CD4-positive, alpha-beta T cell treated with Interleukin-6 for 4 hours (primary cell): ENCODE measurements around the gene GRHPR.
"Not testable (repeated sequence)": the region's sequence is repeated elsewhere in the genome, so short reads cannot be mapped to it uniquely, and the experiment has no call there.

Experiments used
- DNase-seq: peaks from one replicate; pipeline ENCODE4 v3.0.0-alpha.2; 2020; ENCODE audit warnings: mixed read lengths

Gene GRHPR

DNA sequence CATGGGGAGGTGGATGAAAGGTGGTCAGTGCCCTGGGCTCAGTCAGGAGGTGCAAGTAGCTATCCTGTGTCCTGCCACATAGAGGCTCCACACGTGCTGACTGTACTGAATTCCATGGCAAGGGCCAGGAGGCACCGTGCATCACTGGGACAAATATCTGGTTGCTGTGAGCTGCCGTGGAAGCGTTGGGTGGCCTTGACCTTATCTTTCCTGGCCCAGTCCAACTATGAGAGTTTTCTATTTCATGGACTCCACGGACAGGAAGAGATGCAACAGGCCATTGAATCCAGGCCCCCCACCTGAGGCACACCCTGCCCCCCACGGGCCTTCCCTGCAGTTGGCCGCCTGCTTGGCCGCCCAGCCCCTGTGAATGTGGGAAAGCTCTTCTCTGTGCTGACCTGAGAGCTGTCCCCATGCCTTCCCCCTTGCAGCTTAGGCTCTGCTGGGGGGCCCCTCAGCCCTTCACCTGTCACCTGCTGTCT is 1.7 kb downstream of the GRHPR start:
- DNase-seq, result no peak

DNA sequence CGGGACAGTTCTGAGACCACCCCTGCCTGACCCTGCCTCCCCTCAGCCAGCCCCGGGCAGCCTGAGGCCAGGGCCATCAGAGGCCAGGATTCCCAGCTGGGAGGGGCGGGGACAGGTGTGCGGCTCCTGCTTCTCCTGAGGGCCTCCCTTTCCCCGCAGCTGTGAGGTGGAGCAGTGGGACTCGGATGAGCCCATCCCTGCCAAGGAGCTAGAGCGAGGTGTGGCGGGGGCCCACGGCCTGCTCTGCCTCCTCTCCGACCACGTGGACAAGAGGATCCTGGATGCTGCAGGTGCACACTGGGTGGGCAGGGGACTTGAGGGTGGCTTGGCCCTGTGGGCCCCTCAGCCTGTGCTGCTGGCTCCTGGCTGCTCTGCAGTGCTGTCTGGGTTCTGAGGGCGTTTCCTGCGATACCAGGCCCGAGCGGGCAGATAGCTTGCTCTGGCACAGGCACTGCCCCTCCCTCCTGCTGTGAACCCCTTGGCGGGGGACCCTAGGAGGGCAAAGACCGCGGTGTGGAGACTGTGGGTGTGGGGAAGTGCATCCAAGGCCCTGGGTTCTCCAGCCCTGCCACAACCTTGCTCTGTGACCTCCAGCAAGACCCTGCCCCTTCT is 2.3 kb downstream of the GRHPR start:
- DNase-seq, result no peak

DNA sequence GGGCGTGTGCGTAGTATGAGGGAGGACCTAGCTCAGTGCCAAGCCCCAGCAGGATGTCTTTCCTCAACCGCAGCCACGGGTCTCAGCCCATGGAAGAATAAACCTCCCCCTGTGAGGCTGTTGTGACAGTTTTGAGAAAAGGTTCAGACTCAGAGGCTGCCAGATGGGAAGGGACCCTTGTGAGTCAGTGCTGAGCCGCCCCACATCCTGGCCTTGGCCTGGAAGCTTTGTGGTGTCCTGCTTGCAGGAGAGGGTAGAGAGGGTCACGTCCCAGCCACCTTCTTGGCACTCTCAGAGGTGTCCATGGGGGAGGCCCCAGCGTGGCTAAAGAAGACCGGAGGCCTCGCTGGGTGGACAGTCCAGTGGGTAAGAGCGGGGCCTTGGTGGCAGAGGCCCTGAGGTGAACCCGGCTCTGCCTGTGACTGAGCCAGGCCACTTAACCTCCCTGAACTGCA is 2.8 kb downstream of the GRHPR start:
- no peak for DNase-seq

DNA sequence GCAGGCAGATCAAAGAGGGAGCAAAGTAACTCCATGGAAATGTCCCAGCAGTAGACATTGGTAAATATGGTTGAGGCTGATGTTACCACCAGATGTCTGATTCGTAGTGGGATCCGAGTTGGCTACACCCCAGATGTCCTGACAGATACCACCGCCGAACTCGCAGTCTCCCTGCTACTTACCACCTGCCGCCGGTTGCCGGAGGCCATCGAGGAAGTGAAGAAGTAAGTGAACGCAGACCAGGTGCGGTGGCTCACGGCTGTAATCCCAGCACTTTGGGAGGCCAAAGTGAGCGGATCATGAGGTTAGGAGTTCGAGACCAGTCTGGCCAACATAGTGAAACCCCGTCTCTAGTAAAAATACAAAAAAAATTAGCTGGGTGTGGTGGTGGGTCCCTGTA is 3.9 kb downstream of the GRHPR start:
- DNase-seq, result not testable (repeated sequence)

DNA sequence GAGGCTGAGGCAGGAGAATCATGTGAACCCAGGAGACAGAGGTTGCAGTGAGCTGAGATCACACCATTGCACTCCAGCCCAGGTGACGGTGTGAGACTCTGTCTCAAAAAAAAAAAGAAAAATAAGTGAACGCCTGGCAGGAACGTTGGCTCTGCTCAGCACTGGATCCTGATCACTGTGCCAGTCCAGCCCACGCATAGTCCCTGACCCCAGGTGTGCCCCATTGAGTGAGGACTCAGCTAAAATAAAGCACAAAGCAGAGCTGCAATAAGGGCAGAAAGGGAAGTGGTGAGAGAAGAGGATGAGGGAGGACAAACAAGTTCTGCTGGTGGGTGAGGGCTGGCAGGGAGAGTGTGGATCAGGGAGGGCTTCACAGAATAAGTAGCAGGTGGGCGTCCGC is 4.3 kb downstream of the GRHPR start:
- DNase-seq, result no peak

DNA sequence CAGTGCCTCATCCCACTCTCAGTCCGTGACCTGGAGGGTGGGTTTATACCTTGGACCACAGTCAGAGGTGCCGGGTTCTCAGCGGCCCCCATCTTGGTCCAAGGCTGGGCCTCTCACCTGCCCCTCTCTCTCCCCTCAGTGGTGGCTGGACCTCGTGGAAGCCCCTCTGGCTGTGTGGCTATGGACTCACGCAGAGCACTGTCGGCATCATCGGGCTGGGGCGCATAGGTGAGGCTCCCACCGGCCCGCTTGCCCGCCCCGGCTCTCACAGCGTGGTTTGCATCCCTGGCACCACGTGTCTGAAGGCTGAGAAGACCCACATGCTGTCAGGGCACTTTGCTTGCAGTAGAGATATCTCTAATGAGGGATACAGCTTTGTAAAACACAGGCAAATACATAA is 5.8 kb downstream of the GRHPR start:
- DNase-seq, result no peak

DNA sequence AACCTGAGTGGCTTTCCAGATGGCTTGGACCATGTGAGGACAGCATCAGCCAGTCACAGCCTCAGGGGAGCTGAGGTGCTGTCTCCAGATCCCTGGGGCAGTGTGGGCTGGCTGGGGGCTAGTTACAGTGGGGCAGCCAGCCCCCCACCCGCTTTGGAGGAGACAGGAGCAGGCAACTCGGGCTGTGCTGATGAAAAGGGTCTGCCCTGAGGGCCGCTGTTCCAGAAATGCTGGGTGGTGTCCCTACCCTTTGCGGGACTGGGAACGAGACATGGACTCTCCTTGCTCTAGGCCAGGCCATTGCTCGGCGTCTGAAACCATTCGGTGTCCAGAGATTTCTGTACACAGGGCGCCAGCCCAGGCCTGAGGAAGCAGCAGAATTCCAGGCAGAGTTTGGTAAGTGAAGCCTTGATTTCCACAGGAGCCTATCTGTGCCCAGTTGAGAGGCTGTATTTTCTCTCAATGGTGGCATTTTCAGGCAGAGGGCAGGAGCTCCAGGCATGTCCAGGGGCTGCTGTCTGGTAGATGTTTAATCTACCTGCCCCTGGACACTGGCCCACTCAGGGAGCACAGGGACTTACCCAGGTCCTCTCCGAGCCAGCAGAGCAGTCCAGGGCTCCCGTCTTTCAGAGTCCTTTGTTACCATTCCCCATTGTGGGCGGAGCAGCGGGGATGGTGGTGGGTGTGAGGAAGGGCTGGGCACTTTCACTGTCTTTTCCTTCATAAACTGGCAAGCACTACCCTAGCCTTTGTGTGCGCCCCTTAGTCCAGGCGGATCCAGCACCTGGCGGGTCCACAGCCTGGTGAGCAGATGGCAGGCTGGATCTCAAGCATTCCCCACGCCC is 7.2 kb downstream of the GRHPR start:
- DNase-seq, result no peak

DNA sequence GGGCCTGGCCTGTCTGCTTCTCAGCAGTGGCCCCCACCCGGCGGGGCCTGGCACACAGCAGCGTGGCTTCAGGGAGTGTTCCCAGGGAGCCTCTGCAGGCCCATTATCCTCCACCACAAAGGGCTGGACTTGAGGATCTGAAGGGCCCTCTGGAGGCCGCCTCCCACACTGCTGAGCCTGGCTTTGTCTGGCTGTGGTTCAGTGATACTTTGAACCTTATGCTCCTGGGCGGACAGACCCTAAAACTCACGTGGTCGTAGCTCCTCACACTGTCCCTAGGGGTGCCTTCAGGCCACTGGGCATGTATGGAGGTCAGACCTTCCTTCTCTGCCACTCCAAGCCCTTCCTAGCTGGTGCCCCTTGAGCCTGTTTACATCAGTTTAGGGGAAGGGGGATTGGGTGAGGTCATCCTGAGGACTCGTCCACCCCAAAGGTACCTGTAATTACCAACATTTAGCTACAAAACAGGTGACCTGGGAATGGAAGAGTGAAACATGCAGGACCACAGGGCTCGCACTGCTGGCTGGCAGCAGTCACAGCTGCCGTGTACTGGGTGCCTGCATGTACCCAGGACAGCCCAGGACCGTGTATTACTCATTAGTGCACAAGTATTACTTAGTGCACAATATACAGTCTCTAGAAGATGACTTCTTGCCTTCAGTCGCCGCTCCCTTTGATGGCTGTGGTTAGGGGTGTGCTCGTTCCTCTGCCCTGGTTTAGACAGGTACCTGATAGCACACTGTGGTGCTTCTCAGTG is 8.5 kb downstream of the GRHPR start:
- no peak for DNase-seq

DNA sequence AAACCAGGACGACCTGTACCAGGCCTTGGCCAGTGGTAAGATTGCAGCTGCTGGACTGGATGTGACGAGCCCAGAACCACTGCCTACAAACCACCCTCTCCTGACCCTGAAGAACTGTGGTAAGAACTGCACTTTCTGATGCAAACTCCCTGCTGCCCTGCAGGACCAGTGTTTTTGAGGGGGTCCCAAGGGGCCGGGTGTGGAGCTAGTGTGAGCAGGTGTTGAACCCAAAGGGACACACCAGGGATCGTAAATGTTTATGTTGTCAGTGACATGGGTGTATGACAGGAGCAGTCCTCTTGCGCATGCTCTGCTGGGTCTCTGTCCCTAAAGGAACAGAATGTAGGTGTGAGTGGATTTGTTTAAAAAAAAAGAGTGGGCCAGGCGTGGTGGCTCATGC is 9.5 kb downstream of the GRHPR start:
- no peak for DNase-seq

DNA sequence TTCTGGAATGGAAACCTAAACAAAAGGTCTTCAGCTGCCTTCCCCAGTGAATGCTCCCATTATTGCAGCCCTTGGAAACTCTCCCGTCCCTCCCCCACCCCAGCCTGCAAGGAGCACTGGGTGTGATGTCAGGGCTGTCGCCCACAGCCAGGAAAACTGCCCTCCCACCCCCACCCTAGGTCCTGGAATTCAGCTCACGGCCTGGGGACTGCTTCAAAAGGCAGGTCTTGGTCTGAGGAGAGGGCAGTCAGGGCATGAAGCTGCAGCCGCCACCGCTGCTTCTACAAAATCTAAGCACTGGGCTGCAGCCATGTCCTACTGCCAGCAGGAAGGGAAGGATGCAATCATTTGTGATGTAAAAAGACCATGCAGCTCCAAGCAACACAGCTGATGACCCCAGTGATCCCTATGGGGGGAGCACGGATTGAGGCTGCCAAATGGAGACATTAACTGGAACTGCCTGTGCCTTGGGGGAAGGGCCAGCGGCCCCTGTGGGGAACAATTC is 11.4 kb downstream of the GRHPR start:
- DNase-seq, result no peak

DNA sequence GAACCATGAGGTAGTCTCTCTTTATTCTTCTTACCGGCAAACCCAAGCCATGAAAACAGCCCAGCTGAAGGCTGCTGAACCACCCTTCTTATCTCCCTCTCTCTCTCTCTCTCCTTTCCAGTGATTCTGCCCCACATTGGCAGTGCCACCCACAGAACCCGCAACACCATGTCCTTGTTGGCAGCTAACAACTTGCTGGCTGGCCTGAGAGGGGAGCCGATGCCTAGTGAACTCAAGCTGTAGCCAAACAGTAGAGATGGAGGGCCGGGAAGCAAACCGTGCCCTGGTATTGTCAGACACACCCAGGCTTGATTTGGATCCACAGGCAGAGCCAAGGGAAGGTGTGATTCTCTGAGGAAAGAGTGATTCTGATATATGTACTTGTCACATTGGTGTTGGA is 14.0 kb downstream of the GRHPR start:
- no peak for DNase-seq

DNA sequence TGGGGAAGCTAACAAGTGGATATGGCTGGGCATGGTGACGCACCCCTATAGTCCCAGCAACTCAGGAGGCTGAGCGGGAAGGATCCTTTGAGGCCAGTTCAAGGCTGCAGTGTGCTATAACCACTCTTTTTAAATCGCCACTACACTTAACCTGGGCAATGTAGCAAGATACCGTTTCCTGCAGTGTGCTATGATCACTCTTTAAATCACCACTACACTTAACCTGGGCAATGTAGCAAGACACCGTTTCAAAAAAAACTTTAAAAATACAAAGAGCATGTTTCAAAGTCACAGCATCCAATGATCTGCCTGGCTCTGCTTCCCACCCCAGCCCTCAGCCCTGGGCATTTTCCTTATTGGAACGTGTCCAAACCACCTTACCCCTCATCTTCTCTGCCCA is 14.5 kb downstream of the GRHPR start:
- no peak for DNase-seq

DNA sequence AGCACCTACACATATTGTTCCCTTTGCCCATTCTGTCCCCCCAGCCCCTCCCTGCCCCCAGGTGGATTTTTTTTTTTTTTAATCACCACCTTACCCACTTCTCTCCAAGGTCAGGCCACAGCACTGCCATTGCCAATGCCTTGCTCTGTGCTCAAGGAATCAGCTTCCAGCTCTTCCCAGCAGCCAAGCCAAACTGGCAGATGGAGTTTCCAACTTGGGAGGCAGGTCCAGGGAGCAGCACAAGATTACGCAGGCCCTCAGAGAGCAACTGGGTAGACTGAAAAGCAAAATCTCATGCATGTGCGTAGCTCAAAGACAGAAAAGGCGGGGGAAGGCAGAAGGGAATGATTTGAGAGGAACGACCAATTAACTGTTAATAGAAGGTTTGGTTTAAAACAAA is 15.1 kb downstream of the GRHPR start:
- no peak for DNase-seq

DNA sequence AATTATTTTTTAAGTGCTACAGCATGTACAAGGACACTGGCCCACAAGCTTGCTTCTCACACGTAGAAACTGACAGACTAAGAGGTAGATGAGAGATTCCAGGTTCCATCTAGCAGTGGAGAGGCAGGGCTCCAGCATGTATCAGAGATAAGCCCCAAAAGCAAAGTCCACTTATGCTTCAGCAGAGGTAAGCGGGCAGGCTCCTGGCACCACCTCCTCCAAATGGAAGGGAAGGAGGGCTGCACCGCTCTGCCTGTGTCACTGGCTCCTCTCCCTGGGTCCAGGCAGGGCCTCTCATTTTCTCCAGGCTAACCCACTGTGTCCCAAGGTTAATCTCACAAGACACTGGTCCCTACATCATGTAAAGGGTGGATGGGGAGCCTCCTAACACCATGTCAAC is 15.9 kb downstream of the GRHPR start:
- no peak for DNase-seq

DNA sequence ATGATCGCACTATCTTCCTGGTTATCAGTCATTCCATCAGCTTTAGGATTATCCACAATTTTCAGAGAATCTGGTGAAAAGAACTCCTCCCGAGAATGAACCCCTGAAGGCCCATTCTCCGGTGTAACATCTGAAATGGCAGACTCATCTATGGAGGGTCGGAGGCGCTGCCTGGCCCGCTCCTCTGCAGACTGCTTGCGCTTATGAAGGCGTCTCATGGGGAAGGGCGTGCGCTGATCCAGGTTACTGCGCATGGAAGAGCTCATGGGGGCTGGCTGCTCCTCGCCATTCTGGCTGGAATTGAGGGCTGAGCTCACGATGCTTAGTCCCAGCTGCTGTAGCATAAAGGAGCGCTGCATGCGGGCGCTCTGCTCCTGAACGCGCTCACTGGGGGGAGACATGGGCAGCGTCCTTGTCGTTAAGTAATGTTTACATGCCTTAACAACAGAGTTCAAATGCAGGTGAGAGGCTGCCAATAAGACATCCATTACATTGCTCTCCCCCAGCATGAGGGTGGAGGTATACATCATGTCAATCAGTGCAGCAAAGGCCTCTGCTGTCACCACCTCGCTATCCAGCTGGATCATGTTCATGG is 19.4 kb downstream of the GRHPR start:
- DNase-seq, result no peak

DNA sequence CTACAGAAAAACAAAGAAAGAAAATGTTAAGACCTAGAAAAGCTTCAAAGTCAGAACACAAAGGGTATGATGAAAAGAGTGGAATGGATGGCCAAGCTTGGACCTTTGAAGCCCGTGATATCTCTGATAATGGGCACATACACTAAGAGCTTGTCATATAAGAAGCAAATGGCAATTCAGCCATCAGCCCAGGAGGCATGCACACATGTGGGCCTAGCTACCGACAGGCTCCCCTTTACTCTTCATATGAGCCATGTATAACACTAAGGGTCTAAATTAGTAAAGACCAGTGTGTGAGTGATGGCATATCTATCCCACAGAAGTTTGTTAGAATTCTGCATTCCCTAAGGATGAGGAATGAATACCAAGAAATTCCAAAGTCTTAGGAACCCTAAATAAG is 20.1 kb downstream of the GRHPR start:
- no peak for DNase-seq

DNA sequence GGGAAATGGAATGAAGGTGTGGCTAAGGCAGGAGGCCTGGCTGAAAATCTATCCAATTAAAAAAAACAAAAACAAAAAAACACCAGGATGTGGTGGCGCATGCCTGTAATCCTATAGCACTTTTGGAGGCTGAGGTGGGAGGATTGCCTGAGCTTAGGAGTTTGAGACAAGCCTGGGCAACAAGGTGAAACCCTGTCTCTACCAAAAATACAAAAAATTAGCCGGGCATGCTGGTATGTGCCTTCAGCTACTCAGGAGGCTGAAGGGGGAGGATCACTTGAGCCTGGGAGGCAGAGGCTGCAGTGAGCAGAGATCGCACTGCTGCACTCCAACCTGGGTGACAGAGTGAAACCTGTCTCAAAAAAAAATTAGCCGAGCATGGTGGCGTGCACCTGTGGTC is 21.1 kb downstream of the GRHPR start:
- DNase-seq, result no peak

DNA sequence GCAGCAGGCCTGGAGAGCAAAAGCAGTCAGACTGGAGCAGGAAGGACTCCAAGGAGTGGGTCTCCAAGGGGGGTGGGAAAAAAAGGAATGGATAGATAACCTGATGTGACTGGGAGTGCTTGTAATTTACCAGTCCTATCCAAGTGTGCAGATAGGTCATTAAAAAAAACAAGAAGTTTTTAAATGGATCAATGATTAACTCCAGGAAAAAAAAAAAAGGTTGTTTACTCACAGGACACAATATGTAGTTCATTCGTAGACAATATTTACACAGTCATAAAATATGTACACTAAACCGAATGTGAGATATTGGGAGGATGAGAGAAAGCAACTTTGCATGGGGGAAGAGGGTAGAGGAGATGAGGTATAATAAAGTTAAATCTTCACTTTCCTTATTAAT is 22.4 kb downstream of the GRHPR start:
- DNase-seq, result no peak

DNA sequence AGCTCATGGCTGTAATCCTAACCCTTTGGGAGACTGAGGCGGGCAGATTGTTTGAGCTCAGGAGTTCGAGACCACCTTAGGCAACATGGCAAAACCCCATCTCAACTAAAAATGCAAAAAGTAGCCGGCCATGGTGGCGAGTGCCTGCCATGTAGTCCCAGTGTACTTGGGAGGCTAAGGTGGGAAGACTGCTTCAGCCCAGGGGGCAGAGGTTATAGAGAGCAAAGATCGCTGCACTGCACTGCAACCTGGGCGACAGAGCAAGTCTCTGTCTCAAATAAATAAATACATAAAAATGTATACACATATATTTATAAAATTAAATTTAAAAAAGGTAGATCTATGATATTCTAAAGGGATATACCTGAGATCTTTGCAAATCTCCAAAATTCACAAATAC is 23.3 kb downstream of the GRHPR start:
- DNase-seq, result no peak

DNA sequence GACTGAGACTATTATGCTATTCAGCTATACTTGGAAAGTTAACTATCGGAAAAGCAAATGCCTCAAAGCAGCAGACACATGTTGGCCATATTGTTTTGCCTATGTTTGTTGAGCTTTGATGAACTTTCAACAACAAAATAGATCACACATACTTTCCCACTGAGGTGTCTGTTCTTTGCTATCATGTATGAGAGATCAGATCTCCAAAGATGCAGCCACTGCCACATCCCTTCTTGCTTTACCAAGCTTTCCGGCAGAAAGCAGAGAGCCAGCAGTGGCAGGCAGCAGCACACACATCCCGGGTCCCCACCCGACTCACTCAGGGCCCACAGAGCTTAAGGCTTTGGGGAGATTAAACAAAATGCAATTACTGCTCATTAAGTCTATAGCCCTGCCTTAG is 23.9 kb downstream of the GRHPR start:
- no peak for DNase-seq

DNA sequence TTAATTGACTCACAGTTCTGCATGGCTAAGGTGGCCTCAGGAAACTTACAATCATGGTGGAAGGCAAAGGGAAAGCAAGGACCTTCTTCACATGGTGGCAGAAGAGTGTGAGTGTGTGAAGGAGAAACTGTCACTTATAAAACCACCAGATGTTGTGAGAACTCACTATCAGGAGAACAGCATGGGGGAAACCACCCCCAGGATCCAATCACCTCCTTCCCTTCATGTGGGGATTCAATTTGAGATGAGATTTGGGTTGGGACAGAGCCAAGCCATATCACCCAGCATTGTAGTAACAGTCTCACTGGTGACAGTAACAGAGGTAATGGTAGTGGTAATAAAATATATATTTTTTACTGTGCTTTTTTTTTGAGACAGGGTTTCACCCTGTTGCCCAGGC is 24.6 kb downstream of the GRHPR start:
- DNase-seq, result no peak

DNA sequence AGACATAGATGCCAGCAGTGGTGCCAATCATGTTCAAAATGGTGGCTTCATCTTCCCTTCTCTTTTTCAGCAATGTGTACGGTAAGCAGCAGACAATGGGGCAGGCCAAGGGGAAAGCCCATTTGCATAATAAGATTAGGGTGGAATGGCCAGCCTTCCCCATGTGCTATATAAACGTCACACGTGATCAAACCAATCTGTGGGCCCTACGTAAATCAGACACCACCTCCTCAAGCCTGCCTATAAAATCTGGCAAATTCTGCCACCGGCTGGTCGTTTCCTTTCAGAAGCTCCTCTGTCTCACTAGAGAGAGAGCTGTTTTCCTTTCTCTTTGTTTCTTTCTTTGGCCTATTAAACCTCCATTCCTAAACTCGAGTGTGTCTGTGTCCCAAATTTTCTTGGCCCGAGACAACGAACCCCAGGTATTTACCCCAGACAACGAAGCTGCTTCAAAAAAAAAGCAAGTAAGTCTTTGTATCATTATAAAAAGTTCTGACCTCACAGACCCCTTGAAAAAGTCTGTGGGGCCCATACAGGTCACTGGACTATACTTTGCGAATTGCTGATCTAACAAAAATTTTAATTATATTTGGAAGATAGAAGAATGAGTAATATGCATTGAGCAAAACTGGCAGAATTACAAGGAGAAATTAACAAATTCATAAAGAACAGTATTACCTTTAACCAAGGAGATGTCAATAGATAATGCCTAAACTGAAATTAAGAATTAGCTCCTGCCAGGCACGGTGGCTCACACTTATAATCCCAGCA is 27.6 kb downstream of the GRHPR start:
- DNase-seq, result no peak
